Smooth muscle cell (in vitro differentiated cells): ENCODE data around the gene SLC16A8. TPM values are rescaled to one million over a fixed set of nuclear protein-coding genes. Genes with fewer than 3 reads are reported as not detected.

ENCODE experiments used
- DNase-seq: peaks from one replicate; lab custom pipeline; 2025; ENCODE audit not compliant: unreplicated experiment; lab: John Stamatoyannopoulos, UW
- H2AFZ ChIP-seq: fragments of 200-600 bp; sonication (generic); 2 replicates; pipeline ENCODE4 v1.6.0; 2016; ENCODE audit warnings: antibody characterized with exemption, low read depth, mild to moderate bottlenecking
- H3F3A ChIP-seq: fragments of 200-600 bp; sonication (generic); 2 replicates; pipeline ENCODE4 v1.6.0; 2017; ENCODE audit warnings: antibody characterized with exemption, low read depth
- H3K27ac ChIP-seq: fragments of 200-600 bp; sonication (generic); 2 replicates; pipeline ENCODE4 v1.5.1; 2016; ENCODE audit warnings: low read depth, mild to moderate bottlenecking
- H3K27me3 ChIP-seq: fragments of 200-600 bp; sonication (generic); 2 replicates; pipeline ENCODE4 v1.6.1; 2016; ENCODE audit warnings: low read depth, mild to moderate bottlenecking
- H3K36me3 ChIP-seq: fragments of 200-600 bp; sonication (generic); 2 replicates; pipeline ENCODE4 v1.5.1; 2016; ENCODE audit warnings: low read depth
- H3K4me1 ChIP-seq: fragments of 200-600 bp; sonication (generic); 2 replicates; pipeline ENCODE4 v1.5.1; 2016; ENCODE audit warnings: low read depth
- H3K4me2 ChIP-seq: fragments of 200-600 bp; sonication (generic); 2 replicates; pipeline ENCODE4 v1.6.0; 2016; ENCODE audit warnings: mild to moderate bottlenecking
- H3K4me3 ChIP-seq: fragments of 200-600 bp; sonication (generic); 2 replicates; pipeline ENCODE4 v1.5.1; 2016; ENCODE audit warnings: mild to moderate bottlenecking
- H3K79me2 ChIP-seq: fragments of 200-600 bp; sonication (generic); 2 replicates; pipeline ENCODE4 v1.6.0; 2016; ENCODE audit warnings: low read depth, mild to moderate bottlenecking
- H3K9ac ChIP-seq: fragments of 200-600 bp; sonication (generic); 2 replicates; pipeline ENCODE4 v1.6.0; 2016; ENCODE audit warnings: low read depth
- H3K9me3 ChIP-seq: fragments of 200-600 bp; sonication (generic); replicated peaks from 2 replicates; pipeline ENCODE4 v1.5.1; 2016; ENCODE audit warnings: low read depth
- H4K20me1 ChIP-seq: fragments of 200-600 bp; sonication (generic); 2 replicates; pipeline ENCODE4 v1.6.0; 2016; ENCODE audit warnings: low read depth
- CTCF ChIP-seq: fragments of 200-600 bp; sonication (generic); IDR thresholded peaks from 2 replicates; pipeline ENCODE4 v1.5.1; 2017; ENCODE audit warnings: borderline replicate concordance, mild to moderate bottlenecking, antibody characterized with exemption; ENCODE audit not compliant: insufficient read depth, poor library complexity, severe bottlenecking
- WGBS: methylation state at CpG from one replicate; pipeline ENCODE4 v1.1.7; 2016; ENCODE audit warnings: low lambda C conversion rate; 5-methylcytosine and 5-hydroxymethylcytosine counted together
- polyA plus RNA-seq: library from polyadenylated mRNA; unstranded; fragments of >200 nt; fragmentation: Nextera tagmentation; extraction: Ambion mirVana; gene quantifications from 2 replicates; pipeline ENCODE4 v1.2.1, GENCODE V29; 2016
- total RNA-seq: library from RNA; depleted of rRNA; stranded (reverse); fragments of >200 nt; gene quantifications from 2 replicates; pipeline ENCODE4 v1.2.3, GENCODE V29; 2014

Gene SLC16A8
- total and polyA plus RNA-seq, 2 experiments from 2014 or later = 0.93 TPM; not detected in 1

GRCh38 chr22:38067028-38067415, 17.0 kb downstream of the SLC16A8 start:
- no peak overlapping the region for H3K9ac ChIP-seq
- no peaks in the 10 kb centered on the region for H3K4me1 ChIP-seq
- H3K27ac ChIP-seq = no peak overlapping the region
- no peaks in the 10 kb centered on the region for H4K20me1 ChIP-seq
- no peak overlapping the region for H2AFZ ChIP-seq
- H3F3A ChIP-seq = no peaks in the 10 kb centered on the region
- H3K27me3 ChIP-seq = no peaks in the 10 kb centered on the region
- no peaks in the 10 kb centered on the region for H3K36me3 ChIP-seq
- H3K4me2 ChIP-seq = no peak overlapping the region
- WGBS = 94% methylated on average over 8 of the region's 8 CpGs
- TF ChIP-seq CTCF = no peak
- no peak overlapping the region for H3K4me3 ChIP-seq
- no peaks in the 10 kb centered on the region for H3K79me2 ChIP-seq
- DNase-seq = no peak
- H3K9me3 ChIP-seq = no peaks in the 10 kb centered on the region

GRCh38 chr22:38066381-38067027, 17.5 kb downstream of the SLC16A8 start:
- Histone ChIP-seq H3K79me2 (no peaks in the 10 kb centered on the region), H4K20me1 (no peaks in the 10 kb centered on the region), H3K4me1 (no peaks in the 10 kb centered on the region), H3K27me3 (no peaks in the 10 kb centered on the region), H3K9ac (no peak overlapping the region), H3K4me3 (no peak overlapping the region), H3K4me2 (no peak overlapping the region), H3K27ac (no peak overlapping the region), H3F3A (no peaks in the 10 kb centered on the region), H2AFZ (no peak overlapping the region), H3K9me3 (no peaks in the 10 kb centered on the region), H3K36me3 (no peaks in the 10 kb centered on the region)
- no peak for TF ChIP-seq CTCF
- no peak for DNase-seq
- WGBS = 94% methylated on average over 13 of the region's 13 CpGs

GRCh38 chr22:38065539-38065938, 18.4 kb downstream of the SLC16A8 start:
- WGBS = 96% methylated on average over 8 of the region's 8 CpGs
- Histone ChIP-seq H3K9me3 (no peaks in the 10 kb centered on the region), H3K4me2 (no peak overlapping the region), H4K20me1 (no peaks in the 10 kb centered on the region), H3F3A (no peaks in the 10 kb centered on the region), H3K9ac (no peak overlapping the region), H3K79me2 (no peaks in the 10 kb centered on the region), H3K4me1 (no peaks in the 10 kb centered on the region), H3K27ac (no peak overlapping the region), H2AFZ (no peak overlapping the region), H3K36me3 (no peaks in the 10 kb centered on the region), H3K4me3 (no peak overlapping the region), H3K27me3 (no peaks in the 10 kb centered on the region)
- no peak for DNase-seq
- no peak for TF ChIP-seq CTCF

- H3K4me1 ChIP-seq = peaks cover 2% of the 10 kb centered on the region
- no peaks in the 10 kb centered on the region for H4K20me1 ChIP-seq
- H3K27me3 ChIP-seq = no peaks in the 10 kb centered on the region
- TF ChIP-seq CTCF = no peak
- H3K79me2 ChIP-seq = no peaks in the 10 kb centered on the region
- 94% methylated on average over 6 of the region's 6 CpGs for WGBS
- H3F3A ChIP-seq = no peaks in the 10 kb centered on the region
- no peaks in the 10 kb centered on the region for H3K36me3 ChIP-seq
- no peak overlapping the region for H3K4me3 ChIP-seq
- no peak overlapping the region for H3K4me2 ChIP-seq
- H3K27ac ChIP-seq = no peak overlapping the region
- no peaks in the 10 kb centered on the region for H3K9me3 ChIP-seq
- no peak for DNase-seq
- H2AFZ ChIP-seq = no peak overlapping the region
- H3K9ac ChIP-seq = no peak overlapping the region
These were observed 21.2 kb downstream of the SLC16A8 start for GRCh38 chr22:38062791-38063190.
